ENCODE measurements around the gene RGS4. TPM values are rescaled to one million over a fixed set of nuclear protein-coding genes. Genes with fewer than 3 reads are reported as not detected.

RGS4 gene
- total RNA-seq, 1 experiment from 2014 or later: 6.4 TPM

DNA sequence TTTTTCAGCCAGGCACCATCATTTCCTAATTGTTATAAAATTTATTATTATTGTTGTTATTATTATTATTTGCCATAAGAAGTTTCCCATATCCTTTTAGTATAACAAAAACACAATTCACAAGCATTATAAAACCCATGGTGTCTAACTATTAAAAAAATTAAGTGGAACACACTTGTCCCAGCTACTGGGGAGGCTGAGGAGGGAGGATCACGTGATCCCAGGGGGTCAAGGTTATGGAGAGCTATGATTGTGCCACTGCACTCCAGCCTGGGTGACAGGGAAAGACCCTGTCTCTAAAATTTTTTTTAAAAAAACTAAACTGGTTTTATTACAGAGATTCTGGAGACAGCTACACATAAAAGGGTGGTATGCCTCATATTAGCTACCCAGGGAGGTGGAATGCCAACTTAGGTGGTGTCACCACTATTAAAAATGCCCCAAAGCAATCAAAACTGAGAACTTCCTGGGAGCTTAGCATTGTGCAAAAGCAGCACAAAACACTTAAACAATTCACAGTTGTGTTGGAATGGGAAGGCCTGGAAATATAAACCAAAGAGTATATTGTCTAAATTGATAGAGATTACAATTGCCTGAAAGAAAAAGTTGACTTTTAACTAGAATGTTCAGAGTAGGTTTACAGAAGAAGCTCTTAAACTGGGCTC, 8.7 kb upstream of the RGS4 start:
- Histone ChIP-seq H3K27me3 (peaks cover 2% of the 10 kb centered on the region; the same call in 1 of the 2 replicates), H3K9me3 (no peaks in the 10 kb centered on the region), H3K36me3 (no peaks in the 10 kb centered on the region), H3K4me3 (no peak overlapping the region)
- DNase-seq: no peak

DNA sequence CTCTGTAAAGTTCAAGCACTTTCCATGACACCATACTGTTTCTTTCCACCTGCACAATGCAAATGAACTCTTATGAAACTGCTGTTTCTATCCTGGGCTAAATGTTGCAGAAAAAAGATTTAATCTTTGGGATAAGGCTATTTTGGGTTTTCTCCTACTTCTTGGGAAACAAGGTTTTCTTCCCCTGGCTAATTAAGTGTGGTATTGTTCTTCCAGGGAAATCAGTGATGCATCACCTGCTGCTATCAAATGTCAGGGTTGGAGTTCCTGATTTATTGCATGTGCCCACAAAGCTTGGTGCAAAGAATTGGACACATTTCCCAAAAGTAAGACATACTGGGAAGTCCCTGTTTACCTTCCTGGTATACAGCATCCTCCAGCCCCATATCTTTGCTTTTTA, 6.0 kb upstream of the RGS4 start:
- no peak overlapping the region for H3K4me3 ChIP-seq

DNA sequence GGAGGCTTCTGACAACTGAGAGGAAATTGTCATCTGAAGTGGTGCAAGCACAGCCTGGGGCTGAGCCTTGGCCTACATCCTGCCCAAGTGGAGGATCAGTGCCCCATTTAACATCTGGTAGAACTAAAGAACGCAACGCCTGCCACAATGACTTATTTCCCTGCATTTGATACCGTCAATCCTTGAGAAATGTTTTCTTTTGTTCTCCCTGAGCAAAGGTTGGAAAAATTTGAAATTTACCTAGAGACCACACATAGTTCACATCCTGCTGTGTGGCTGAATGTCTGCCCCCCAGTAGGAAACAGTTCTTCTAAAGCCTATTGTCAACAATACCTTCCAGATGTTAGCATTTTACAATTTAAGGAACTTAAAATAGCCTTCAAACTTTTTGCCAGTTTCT, 5.6 kb upstream of the RGS4 start:
- Histone ChIP-seq H3K36me3 (no peaks in the 10 kb centered on the region), H3K27me3 (peaks cover 2% of the 10 kb centered on the region; the same call in 1 of the 2 replicates), H3K4me3 (no peak overlapping the region), H3K9me3 (no peaks in the 10 kb centered on the region)
- DNase-seq: no peak

More for the DNA sequence above, 6.0 kb upstream of the RGS4 start:
- Histone ChIP-seq H3K36me3 (no peaks in the 10 kb centered on the region), H3K9me3 (no peaks in the 10 kb centered on the region), H3K27me3 (peaks cover 2% of the 10 kb centered on the region; the same call in 1 of the 2 replicates)
- DNase-seq: no peak

DNA sequence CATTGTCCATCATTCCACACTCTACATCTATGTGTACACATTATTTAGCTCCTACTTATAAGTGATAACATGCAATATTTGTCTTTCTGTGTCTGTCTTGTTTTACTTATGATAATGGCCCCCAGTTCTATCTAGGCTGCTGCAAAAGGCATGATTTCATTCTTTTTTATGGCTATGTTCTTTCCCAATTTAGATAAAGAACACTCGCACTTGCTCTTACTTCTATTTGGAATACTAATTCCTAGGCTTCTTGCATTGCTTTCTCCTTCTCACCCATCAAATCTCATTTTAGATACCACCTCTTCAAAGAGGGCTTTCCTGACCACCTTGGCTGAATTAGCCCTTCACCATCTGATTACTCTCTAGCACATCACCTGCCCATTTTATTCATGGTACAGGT, 3.0 kb upstream of the RGS4 start:
- H3K27me3 ChIP-seq: peaks cover 9% of the 10 kb centered on the region; the same call in 1 of the 2 replicates
- DNase-seq: no peak
- H3K36me3 ChIP-seq: no peaks in the 10 kb centered on the region
- H3K4me3 ChIP-seq: no peak overlapping the region
- no peaks in the 10 kb centered on the region for H3K9me3 ChIP-seq

DNA sequence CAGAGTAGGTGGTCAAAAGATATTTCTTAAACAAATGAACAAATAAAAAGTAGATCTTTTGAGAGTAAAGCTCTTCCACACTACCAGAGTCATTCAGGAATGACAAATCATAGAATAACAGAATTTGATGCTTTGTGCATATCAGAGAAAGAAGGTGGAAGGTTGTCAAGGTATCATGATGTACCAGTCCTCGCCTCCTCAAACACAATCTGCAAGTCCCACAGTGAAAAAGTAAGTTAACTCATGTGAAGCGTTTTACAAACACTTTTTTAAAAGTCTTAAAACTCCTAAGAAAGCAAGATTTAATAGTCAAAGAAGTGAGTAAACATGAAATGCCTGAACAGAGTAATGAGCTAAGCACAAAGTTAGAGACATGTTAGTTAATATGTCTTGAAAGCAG, 2.5 kb upstream of the RGS4 start:
- H3K4me3 ChIP-seq: no peak overlapping the region
- H3K27me3 ChIP-seq: peaks cover 11% of the 10 kb centered on the region; the same call in 1 of the 2 replicates
- no peaks in the 10 kb centered on the region for H3K36me3 ChIP-seq
- no peaks in the 10 kb centered on the region for H3K9me3 ChIP-seq
- DNase-seq: no peak

DNA sequence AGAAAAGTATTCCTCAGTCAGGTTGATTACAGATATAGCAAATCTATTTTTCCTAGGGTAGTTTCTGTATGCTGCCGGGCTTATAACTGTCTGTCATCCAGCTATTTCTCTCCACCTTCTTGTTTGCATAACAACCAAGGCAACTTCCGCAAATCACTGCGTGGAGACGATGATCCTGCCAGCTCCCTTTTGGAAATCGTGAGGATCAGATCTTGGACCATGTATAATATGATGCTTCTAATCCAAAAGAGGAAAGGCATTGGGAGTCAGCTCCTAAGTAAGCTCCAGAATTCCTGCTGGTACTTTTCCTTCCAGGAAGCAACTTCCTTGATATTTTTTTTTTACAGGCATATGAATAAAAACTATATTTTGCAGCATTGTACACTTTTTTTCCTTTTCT, 445 bp upstream of the RGS4 start:
- H3K4me3 ChIP-seq: no peak overlapping the region
- H3K9me3 ChIP-seq: no peaks in the 10 kb centered on the region
- no peak for DNase-seq
- H3K36me3 ChIP-seq: no peaks in the 10 kb centered on the region
- H3K27me3 ChIP-seq: peaks cover 9% of the 10 kb centered on the region; the same call in 1 of the 2 replicates

DNA sequence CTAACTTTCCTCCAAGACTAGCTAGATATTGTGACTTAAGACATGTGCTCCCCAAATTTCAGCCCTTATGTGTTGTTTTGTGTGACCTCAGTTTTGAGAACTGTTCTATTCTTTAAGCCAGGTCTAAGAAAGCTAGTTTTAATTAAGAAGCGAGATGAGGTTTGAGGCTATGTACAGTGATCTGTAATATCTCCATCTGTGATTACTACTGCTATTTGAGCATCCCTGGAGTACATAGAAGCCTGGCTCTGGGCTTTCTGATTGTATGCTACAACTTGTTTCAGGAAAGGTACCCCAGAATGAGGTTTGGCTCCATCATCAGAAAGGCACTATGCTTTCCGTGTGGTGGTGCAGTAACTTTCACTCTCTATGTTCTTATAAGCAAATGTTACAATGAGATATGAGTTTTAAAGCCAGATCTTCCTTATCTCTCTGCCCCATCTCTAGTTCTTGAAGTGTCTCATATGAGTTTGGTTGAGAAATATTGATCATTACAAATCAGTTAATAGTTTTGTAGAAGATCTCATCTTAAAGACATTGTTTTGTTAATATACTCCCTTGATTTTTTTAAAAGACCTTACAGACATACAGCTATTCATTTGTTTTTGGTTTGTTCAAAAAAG, 605 bp downstream of the RGS4 start:
- no peak for DNase-seq
- Histone ChIP-seq H3K9me3 (no peaks in the 10 kb centered on the region), H3K27me3 (peaks cover 9% of the 10 kb centered on the region; the same call in 1 of the 2 replicates), H3K4me3 (no peak overlapping the region), H3K36me3 (no peaks in the 10 kb centered on the region)

DNA sequence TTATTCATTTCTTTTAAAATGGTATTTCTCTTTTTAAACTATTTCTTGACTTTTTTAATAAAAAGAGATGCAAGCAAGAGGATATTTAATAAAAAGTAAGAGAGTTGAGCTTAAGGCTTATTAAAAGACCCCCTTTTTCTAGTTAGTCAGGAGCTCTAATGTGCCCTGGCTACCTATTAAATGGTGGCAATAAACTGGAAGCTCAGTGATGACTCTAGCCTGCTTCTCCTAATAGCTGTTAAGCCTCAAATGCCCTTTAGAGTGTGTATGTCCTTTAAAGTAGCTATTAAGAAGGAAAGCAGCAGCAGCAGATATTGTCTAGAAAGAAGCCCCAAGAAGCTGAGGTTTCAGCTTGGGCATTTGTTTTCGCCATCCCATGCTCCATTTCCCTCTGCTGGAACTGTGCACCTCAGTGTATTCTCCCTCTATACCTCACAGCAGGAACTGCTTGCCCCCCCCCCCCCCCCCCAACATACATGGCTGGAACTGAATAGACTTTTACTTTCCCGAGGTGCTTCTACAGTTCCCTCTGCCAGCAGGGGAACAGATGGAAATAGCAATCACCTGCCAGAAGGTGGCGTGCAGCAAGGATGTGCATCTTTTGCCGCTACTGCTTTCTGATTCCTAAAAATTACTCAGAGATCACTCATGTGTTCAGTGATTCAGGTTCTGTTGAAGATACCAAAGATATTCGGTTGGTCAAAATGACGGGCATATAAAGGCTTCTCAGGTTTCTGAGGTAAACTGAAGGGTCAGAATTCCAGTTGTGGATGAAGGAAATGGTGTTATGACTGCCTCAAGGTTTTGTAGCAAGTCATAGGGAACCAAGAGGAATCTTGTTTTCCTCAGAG, 2.5 kb downstream of the RGS4 start:
- peak; percentile 78 for DNase-seq
- H3K4me3 ChIP-seq: no peak overlapping the region
- peaks cover 9% of the 10 kb centered on the region; the same call in 1 of the 2 replicates for H3K27me3 ChIP-seq
- no peaks in the 10 kb centered on the region for H3K36me3 ChIP-seq
- no peaks in the 10 kb centered on the region for H3K9me3 ChIP-seq

DNA sequence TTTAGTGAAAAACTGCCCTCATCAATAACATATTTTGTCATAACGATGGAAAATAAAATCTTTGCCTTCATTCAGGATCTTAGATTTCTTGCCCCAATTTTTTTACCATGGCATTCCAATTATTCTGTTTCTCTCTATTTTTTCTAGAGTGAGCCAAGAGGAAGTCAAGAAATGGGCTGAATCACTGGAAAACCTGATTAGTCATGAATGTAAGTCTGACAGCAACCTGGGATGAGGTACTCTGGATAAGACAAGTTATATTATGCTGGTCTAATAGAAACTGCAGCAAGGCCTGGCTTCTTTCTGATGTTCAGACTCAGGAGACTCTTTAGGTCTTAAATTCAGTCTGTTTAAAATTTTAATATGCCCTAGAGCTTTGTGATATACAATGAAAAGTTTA, 3.5 kb downstream of the RGS4 start:
- no peak for DNase-seq

DNA sequence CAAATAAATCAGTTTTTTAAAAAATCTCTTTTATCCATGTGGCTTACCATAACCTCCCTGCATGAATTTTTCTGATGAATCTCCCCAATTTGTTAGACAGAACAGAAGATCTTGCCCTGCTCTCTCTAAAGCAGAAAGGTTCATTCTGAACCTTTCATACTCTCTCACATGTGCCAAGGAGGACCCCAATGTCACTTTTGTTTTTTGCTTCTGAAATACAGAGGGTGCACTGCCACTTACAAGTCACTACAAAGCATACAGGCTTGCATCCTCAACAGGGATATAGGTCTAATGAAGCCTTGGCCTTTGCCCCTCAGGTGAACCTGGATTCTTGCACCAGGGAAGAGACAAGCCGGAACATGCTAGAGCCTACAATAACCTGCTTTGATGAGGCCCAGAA, 4.8 kb downstream of the RGS4 start:
- Histone ChIP-seq H3K36me3 (no peaks in the 10 kb centered on the region), H3K4me3 (no peak overlapping the region), H3K9me3 (no peaks in the 10 kb centered on the region), H3K27me3 (peaks cover 9% of the 10 kb centered on the region; the same call in 1 of the 2 replicates)
- DNase-seq: no peak

More for the DNA sequence above, 3.5 kb downstream of the RGS4 start:
- H3K4me3 ChIP-seq: no peak overlapping the region
- H3K36me3 ChIP-seq: no peaks in the 10 kb centered on the region
- no peaks in the 10 kb centered on the region for H3K9me3 ChIP-seq
- H3K27me3 ChIP-seq: peaks cover 9% of the 10 kb centered on the region; the same call in 1 of the 2 replicates

DNA sequence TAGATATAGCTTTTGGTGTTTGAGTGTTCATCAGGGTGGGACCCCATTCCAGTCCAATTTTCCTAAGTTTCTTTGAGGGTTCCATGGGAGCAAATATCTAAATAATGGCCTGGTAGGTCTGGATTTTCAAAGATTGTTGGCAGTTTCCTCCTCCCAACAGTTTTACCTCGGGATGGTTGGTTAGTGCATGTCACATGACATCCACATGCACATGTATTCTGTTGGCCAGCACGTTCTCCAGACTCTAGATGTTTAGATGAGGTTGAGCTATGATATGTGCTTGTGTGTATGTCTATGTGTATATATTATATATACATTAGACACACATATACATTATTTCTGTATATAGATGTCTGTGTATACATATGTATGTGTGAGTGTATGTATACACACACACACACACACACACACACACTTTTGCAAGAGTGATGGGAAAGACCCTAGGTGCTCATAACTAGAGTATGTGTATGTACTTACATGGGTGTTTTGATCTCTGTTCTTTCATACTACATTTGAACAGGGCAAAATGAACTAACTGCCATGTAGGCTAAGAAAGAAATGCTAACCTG, 5.6 kb downstream of the RGS4 start:
- no peak for DNase-seq
- Histone ChIP-seq H3K9me3 (no peaks in the 10 kb centered on the region), H3K36me3 (no peaks in the 10 kb centered on the region), H3K27me3 (peaks cover 9% of the 10 kb centered on the region; the same call in 1 of the 2 replicates), H3K4me3 (no peak overlapping the region)

DNA sequence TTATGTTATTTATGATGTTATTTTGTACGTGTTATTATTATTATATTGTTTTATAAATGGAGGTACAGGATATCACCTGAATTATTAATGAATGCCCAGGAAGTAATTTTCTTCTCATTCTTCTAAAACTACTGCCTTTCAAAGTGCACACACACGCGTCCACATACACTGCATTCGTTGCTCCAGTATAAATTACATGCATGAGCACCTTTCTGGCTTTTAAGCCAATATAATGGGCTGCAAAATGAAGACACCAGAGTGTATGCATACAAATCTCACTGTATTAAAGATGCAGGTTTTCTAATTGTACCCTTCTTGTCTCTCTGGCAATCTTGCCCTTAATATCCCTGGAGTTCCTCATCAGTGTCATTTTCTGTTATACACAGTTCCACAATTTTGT, 6.9 kb downstream of the RGS4 start:
- Histone ChIP-seq H3K27me3 (0 out of 2 replicates have a peak, but pooled peaks cover 4% of the 10 kb centered on the region), H3K4me3 (no peak overlapping the region), H3K9me3 (no peaks in the 10 kb centered on the region), H3K36me3 (no peaks in the 10 kb centered on the region)
- DNase-seq: no peak

DNA sequence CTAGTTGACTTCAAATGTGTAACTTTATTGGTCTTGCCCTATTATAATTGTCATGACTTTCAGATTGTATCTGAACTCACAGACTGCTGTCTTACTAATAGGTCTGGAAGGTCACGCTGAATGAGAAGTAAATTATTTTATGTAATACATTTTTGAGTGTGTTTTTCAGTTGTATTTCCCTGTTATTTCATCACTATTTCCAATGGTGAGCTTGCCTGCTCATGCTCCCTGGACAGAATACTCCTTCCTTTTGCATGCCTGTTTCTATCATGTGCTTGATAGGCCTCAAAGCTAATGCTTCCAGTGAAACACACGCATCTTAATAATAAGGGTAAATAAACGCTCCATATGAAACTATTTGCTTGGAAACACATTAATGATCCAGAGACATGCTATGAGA, 7.3 kb downstream of the RGS4 start:
- Histone ChIP-seq H3K4me3 (no peak overlapping the region), H3K36me3 (no peaks in the 10 kb centered on the region), H3K9me3 (no peaks in the 10 kb centered on the region), H3K27me3 (no peaks in the 10 kb centered on the region)
- DNase-seq: no peak

DNA sequence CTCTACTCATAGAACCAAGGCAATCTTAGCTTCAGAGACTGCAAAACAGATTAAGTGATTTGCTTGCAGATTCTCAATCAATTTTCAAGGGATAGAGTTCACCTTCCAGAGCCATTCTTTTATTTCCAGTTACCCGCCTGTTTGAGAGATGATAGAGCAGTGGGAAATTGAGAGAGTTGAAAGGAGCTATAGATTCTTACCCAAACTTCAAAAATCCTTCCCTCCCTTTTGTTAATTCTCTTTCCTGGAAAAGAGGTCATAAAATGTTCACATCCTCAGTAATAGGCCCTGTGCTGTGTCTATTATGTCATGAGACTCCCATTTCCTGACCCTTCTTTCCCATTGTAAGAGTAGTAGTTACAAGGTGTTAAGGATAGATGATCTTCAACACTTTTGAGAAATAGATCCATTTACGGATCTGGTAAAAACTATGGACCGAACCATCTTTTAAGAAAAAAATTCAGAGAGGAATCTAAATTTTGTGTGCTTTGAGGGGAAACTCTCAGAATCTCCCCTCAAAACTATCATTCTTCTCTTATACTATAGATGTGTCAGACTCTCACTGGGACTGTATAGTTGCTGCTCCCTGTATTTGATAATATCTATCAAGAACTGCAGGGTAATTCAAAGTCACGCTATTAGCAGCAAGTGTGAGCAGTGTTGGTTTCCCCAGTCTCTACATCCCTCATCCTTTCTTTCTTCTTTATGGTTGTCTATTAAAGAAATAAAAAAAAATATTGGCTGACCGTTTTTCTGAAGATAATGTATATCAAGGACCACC, 8.0 kb downstream of the RGS4 start:
- H3K36me3 ChIP-seq: no peaks in the 10 kb centered on the region
- no peaks in the 10 kb centered on the region for H3K9me3 ChIP-seq
- H3K27me3 ChIP-seq: no peaks in the 10 kb centered on the region
- no peak overlapping the region for H3K4me3 ChIP-seq
- DNase-seq: no peak

DNA sequence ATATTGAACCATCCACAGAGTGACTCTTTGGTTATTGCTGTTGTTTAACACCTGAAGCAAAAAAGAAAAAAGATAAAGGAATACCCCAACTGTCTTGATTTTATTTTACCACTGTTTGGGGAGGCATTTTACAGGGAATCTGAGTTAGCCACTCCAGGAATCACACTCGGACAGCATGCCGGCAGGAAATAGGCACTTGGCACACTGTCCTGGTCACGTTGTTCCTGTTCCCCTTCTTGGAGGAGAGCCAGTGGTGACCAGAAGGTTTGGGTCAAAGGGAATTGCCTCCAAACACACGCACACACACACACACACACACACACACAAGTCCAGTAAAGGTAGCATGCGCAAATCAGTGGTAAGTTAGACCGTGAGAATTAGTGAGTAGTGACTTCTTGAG, 13.8 kb downstream of the RGS4 start:
- Histone ChIP-seq H3K36me3 (no peaks in the 10 kb centered on the region), H3K4me3 (no peak overlapping the region), H3K27me3 (no peaks in the 10 kb centered on the region), H3K9me3 (no peaks in the 10 kb centered on the region)
- no peak for DNase-seq

DNA sequence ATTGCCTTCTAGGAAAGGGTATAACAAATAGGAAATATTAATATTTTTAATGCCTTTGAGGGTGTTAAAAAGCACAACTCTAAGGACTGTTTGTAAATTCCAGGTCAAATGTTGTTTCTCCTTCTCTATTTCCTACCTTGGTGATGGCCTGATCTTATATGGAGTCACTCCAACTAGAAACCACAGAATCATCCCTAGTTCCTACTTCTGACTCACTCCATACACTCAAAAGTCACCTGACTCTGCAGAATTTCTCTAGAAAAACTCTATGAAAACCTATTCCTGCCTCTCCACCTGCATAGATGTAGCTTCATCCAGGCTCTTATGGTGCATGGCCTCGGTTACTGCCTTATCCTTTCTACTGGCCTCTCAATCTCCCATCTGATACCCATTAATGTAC, 14.5 kb downstream of the RGS4 start:
- peaks cover 3% of the 10 kb centered on the region; the same call in 1 of the 2 replicates for H3K9me3 ChIP-seq
- H3K4me3 ChIP-seq: no peak overlapping the region
- no peaks in the 10 kb centered on the region for H3K27me3 ChIP-seq
- DNase-seq: no peak
- no peaks in the 10 kb centered on the region for H3K36me3 ChIP-seq

Data from MG63 (cell line).